HG03045 (cell line): Measurements from ENCODE around the gene MCIDAS.

ENCODE experiments used
- ATAC-seq: cut with Tn5 transposase; IDR thresholded peaks from one replicate; pipeline ENCODE4 v1.9.1; 2021; ENCODE audit warnings: mild to moderate bottlenecking, moderate library complexity; ENCODE audit not compliant: unreplicated experiment

MCIDAS gene

DNA sequence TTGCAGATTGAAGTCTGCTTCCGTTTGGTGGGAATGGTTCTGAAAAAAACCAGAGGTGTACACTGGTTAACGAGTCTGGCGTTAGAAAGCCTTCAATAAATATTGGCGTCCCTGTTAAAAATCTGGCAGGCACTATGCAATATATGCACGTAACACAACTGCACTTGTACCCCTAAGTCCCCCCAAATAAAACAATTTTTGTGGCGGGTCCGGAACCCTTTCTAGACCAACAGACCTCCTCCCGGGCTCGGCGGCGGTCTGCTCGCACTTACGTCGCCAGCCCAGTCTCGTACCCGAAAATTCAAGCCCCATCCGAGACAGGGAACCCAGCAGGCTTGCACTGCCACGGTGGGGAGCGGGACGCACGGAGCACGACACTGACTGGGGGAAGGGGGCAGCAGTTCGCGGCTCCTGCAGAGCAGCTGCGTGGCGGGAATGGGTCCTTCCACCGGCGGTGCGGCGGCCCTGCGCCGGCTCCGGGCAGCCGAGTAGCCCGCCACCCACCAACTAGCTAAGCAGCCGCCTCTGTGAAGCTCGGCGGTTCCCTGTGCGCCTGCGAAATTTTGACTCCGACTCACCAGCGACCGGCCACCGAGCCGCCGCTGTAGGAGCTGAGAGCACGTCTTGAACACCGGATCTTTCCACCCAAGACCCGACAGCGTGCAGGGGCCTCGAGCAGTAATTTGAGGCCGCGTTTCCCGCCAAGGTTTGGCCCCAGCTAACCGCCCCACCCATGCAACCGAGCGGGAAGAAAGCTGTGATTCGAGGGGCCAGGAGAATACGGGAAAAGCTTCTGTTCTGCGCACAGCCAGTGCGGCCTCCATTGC is 3.9 kb downstream of the MCIDAS start:
- no peak for ATAC-seq

DNA sequence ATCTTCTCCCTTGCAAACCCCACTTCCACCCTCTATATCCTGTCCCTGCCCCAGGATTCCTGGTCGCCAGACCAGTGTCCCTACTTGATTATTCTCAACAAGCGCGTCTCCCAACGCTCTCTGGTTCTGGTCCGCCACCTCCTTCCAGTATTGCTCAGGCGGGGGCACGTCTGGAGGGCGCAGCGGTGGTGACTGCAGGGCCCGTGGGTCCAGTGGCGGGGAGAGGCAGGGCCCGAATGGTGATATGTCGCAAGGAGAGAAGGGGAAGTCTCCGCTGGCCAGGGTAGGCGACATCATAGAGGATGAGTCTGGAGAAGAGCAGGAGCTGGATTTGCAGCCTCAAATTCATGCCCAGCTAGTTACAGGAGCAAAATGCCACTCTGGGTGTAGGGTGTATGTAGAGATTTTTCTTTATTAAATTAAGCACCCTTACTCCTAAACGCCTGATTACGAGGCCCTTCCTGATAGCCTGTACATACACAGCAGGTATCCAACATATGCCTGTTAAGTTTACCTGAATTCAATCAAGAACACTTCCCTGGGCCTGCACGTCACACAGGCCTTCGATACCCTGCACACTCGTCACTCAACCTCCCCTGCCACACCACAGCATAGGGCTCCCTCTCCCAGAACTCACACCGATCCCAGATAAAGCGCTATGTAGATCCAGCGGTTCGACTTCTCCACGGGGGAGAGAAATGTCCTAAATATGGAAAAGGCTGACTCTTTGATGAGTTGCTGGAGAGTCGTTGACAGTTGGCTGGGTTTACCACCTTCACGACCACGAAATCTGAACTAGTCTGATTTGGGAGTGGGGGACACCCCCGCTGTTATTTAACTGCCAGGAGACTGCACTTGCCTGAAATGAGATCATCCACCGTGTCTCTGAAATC is 4.8 kb downstream of the MCIDAS start:
- ATAC-seq, result no peak

DNA sequence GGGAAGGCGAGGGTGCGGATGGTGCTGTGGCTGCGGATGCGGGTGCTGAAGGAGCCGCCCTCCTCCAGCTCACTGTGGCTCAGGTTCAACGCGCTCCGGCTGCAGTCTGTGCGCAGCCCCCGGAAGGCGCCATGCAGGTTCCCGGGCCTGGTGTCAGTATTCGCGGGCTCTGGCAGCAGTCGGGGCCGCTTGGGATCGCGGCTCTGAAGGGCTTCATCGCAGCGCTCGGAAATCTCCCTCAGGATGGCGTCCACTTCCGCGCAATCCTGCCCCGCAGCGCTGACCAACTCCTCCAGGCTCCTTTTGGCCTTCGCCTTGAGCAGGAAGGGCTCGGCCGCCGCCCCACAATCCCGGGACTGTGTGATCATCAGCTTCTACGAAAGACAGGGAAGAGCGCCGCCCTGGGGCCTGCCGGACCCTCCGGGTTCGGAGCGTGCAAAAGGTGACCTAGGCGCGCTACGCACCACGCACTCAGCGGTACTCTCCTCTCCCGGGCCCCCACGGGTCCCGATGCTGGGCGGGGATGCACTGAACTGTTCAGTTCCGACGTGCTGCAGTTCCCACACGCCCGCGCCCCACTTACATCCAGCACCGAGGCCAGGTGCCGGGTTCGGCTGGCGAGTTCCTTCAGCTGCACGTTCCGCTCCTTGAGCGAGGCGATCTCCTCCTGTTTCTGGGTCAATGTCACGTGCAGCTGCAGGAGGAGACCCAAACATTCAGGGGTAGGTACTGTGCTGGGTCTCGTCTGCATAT is 6.5 kb downstream of the MCIDAS start:
- ATAC-seq, result no peak

DNA sequence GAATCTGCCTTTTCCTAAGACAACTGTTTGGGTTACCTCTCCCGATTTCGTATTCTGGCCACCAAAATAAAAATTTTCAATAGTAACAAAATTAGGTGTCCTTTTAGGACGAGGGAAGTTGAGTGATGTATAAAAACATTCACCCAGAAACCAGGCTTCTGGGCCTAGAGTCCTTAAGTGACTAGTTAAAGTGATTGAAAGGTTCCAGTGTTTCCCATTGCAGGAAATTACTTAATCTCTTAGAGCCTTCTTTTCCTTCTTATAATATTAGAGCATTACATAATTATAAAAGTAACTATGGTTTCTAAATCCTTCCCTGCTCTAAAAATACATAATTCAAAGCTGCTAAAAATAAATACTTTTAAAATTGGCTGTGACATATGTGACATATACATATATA is 7.3 kb downstream of the MCIDAS start:
- ATAC-seq, result no peak

DNA sequence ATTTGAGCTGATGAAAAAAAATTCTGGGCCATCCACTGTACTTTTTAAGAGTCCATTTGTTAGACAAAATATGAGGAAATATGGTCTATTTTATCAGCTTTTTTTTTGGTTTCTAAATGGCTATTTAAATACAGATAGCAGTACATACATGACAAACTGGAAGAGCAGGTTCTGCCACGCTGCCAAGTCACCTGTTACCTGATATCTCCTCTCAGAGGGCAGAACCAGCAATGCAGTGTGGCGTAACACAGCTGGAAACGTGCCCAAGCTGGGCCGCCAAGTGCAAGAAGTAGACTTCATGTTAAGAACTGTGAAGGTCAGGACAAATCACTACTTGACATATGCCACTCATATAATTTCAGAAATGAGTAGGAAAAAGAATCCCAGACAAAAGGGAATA is 8.1 kb downstream of the MCIDAS start:
- ATAC-seq, result no peak

DNA sequence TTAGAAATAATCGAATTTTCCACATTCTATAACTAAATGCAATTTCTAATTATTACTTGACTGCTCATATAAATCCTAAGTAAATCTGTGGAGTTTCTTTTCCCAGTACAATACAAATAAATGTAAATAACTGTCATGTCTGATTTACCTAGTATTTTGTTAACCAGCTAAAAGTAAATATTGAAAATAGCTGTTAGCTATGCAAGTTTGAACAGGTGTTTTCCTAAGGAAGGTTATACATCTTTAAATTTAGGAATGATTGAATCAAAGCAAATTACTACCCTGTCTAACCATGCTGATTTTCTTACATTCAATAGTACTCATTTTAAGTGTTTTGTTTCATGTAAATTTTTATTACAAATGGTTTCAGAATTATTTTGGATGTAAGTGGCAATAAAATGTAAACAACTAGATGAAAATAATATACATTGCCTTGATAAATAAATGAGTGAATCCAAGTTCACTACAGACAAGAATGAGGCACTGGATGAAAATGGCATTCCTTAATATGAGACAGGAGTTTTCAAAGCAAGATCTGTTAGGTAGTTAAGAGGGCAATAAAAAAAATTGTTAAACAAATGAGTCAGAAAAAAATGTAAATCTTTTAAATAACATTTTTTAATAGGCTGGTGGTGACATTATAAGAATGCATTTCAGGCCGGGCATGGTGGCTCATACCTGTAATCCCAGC is 15.8 kb downstream of the MCIDAS start:
- no peak for ATAC-seq

DNA sequence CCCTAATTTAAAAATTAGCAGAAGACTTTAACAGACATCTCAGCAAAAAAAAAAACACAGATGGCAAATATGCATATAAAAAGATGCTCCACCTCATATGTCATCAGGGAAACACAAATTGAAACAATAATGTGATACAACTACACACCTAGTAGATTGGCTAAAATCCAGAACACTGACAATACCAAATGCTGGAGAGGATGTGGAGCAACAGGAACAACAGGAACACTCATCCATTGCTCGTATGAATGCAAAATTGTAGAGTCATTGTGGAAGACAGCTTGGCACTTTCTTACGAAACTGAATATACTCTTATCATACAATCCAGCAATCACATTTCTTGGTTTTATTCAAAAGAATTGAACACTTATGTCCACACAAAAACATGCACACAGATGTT is 22.1 kb downstream of the MCIDAS start:
- ATAC-seq, result no peak

DNA sequence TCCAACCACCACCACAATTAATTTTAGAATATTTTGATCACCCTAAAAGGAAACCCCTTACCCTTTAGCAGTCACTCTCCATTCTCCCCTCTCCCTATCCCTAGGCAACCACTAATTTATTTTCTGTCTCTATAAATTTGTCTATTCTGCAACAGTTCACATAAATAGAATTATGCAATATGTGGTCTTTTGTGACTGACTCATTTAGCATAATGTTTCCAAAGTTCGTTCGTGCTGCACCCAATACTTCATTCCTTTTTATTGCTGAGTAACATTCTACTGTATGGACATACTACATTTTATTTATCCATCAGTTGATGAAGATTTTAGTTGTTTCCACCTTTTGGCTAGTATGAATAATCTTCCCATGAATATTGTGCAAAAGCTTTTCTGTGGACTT is 36.0 kb downstream of the MCIDAS start:
- no peak for ATAC-seq

DNA sequence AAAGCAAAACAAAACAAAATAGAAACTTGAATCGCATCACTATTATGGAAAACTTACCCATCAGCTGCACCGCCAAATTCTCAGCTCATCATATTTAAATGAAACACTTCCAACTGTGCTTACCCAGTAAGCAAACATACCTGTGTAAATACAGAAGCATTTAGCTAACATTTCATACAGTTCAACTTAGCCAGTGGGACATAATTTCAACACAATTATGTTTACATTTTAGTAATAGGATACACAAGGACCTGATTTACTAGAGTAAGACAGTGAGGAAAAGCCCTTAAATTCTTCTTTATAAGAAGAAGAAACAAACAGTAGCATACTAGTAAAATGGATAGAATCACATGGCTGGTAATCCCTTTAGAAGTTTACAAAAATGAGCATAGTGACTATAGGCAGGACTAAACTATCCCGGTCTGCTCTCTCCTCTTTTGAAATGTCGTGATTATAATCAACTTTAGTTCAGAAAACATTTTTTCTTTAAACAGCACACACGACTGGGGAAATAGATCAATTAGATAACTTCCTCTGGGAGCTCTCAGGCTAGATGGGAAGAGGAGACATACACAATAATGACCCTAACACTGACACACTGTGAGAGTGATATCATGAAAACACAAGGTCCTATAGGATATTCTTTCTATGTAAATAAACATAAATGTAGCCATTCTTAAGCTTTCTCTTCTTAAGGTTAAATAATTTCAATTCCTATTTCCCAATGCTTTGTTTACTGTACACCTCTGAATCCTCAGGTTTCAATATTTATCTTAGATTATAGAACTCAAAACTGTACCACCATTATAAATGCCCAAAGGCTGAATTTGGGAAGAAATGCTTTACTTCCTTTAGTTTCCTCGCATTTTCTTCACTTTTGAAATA is 38.2 kb downstream of the MCIDAS start:
- ATAC-seq, result no peak

DNA sequence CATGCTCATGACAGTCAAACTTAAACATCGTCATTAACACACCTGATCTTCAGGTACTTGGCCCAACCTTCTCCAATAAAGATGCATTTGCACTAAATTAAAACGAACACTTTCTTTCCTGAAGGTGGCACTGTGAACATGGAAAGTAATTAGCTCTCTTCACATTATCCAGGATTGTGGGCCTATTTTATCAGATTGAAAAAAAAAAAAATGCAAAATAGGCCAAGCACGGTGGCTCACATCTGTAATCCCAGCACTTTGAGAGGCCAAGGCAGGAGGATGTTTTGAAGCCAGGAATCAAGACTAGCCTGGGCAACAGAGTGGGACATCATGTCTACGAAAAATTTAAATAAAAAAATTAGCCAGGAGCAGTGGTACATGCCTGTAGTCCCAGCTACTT is 39.7 kb downstream of the MCIDAS start:
- ATAC-seq, result no peak

DNA sequence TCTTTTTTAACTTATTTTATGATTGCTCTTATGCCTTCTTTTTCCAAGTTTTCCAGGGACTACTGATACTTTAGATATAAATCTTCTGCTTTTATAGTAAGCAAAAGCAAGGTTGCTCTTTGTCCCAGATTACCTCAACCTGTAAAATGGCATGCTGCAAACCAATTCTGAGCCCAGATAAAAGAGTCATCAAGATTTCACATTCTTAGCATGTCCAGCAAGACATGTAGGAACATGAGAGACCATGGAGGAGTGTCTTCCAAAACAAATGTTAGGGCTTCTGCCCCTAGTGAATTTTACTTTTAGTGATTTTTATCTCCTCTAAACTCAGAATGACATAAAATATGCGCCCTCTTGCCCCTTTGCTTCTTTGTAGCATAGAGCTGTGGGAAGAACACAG is 47.1 kb downstream of the MCIDAS start:
- ATAC-seq, result no peak

DNA sequence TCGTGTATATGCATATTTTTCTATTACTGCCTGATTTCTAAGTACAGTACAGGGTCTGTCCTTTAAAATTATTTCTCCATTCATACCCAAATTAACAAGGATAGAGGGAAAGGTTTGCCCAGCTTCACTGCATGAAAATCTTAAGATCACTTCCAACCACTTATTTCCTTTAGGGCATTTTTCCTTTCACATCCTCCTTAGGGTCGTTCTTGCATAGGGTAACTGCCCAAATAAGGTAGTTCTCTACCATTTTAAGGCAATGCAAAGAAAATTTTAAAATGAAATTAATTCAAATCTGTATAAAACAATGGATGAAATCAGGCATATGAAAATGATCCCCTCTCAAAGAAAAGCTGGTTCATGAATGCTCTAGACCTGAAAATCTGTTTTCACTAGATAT is 50.0 kb downstream of the MCIDAS start:
- ATAC-seq, result no peak

DNA sequence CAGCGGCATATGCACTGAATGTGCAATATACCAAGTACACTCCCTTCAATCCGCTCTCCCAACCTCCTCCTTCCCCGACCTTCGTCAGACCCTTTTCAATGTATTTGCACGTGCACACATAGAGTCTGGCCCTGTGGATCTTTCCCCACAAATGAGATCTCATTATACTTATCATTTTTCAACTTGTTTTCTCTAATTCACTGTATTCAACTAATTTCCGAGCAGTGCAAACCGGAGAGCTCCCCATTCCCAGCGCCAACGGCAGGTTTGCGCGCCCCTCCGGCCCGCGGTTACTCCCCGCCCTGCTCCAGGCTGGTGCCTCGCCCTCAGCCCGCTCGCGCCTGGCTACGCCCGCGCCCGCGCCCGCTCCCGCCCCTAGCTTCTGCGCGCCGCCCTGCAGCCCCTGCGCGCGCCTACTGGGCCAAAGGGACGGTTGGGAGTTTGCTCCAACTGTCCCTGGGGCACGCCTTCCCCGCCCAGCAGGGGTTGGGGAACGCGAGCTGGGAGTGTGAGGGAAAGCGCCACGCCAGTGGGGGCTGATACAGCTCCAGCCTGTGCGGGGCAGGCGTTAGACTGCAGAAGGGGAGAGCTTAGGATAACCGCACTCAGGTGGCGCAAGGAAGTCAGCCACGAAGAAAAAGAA is 50.8 kb downstream of the MCIDAS start:
- ATAC-seq, result no peak

DNA sequence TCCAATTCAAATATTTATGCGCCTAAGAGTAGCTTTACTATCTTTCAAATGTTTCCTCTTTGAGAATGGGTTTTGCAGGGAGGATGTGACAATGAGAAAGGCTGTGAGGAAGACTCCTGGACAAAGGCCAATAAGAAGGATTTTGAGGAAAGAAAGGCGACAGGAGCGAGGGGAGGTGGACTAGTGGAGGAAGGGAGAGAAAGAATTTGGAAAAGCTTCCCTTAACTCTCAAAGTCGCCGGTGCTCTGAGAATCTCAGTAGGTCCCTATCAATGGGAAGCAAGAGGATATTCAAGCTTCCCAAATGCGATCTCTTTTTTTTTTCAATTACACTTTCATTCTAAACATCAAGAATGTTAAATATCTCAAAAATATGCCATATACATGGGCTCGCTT is 51.3 kb downstream of the MCIDAS start:
- ATAC-seq, result no peak

DNA sequence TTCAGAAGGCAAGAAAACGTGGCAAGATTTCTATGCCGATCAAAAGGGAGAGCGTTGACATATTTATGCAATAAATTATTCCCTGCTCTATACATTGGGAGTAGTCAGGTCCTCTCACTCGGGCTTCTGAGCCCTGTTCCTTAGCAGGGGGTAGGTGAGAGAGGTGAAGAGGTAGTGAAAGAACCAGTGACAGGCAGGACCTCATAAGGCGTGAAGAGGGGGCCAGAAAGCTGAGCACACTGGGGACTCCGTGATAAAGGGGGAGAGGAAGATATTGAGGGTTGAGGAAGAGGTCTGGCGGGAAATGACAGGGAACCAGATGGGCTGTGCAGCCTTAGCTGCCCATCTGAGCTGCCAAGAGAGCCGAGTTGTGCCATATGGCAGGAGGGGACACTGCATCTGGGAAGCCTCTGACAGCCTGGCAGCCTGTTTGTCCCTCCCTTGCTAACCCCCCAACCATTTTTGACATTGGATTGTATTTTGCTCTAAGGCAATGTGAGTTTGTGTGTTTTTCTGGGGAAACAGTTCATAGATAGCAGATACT is 53.4 kb downstream of the MCIDAS start:
- peak; percentile 11 for ATAC-seq

DNA sequence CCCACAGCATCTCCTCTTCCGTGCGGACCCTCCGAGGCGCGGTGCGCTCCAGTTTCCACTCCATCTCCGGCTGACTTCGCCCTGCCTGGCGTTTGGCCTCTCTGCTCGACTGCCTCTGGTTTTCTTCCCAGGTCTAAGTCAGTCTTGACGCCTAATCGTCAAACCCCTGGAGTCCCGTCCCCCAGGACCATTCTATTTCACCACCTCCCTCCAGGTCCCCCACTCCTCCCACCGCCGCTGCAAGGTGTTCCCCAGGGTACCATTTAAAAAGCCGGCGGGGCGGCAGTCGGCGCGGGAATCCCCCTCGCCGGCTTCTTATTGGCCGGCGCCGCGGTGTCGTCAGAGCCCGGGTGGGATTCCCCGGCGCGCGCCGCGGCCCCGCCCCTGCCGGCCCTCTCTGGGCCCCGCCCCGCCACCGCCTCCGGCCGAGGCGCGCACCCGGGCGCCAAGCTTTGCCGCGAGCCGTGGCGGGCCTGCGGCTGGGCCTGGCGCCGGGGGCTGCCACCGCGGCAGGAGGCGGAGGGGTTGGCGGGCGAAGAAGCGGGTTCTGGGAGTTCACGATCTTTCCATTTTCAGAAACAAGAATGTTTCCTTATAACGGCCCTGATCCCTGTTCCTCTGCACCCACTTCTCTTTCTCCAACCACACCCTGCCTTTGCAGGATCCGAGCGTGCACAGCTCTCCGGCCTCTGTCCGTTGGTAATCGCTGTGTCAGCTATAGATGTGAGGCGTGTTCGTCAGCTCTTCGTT is 54.0 kb downstream of the MCIDAS start, which contains the start of gene CDC20B:
CDC20B (minus strand) TSS at position 241 of the 750 bp plus-strand sequence; CDS start at position 64, 177 bp downstream.
- ATAC-seq, result peak; percentile 94

DNA sequence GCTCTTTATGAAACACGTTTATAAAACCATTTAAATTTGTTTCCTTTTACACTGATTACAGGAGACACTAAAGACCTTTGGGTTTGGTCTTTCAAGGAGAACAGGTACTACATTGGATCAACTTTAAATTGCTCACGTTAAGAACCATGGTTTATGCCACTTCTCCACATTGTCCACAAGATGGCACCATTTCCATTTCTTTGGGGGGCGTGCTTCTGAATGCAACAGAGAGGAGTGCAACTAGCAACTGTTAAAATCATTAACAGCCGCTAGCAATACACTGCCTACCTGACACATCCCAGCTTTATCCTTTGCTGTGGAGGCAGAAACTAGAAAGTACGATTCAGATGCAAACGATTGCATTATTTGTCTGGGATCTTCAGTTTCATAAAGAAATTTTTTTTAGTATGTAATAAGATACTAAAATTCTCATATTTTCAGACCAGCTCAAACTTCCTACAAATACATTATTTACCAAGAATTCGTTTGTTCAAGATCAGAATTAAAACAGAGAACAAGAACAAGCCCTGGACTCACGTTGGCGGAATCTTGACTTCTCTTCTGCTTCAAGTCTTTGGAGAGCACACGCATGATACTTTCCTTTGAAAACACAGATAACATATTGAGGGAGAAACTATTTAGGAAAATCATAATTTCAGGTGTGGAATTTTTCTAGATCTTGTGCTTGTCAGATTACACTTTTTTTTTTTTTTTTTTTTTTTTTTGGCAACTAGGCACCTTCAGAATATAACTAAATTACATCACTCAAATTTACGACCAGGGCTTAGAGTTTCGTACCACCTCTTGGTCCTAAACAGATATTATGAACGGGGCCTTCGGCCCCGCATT is 54.8 kb downstream of the MCIDAS start:
- peak; percentile 47 for ATAC-seq
